GM12891 (cell line): Measurements from ENCODE around the gene ZNF708.
"Not testable (repeated sequence)": the region's sequence is repeated elsewhere in the genome, so short reads cannot be mapped to it uniquely, and the experiment has no call there.

Experiments
- DNase-seq: peaks from one replicate; pipeline ENCODE4 v3.0.0; 2011; ENCODE audit warnings: low spot score; ENCODE audit not compliant: insufficient read length
- FAIRE-seq: peaks from 2 replicates; lab custom pipeline; 2011; peaks lifted over from hg19 to GRCh38; lab: Jason Lieb, UNC
- PAX5 ChIP-seq: IDR thresholded peaks from 2 replicates; pipeline ENCODE4 v1.6.1; 2011; ENCODE audit warnings: low read length, moderate library complexity, mild to moderate bottlenecking; ENCODE audit not compliant: insufficient read depth, severe bottlenecking
- POLR2A ChIP-seq: IDR thresholded peaks from 2 replicates; pipeline ENCODE4 v1.6.1; 2011; ENCODE audit warnings: low read depth, low read length, control low read depth
- POLR2AphosphoS5 ChIP-seq: IDR thresholded peaks from 2 replicates; pipeline ENCODE4 v1.6.1; 2011; ENCODE audit warnings: low read depth, low read length, control low read depth
- POU2F2 ChIP-seq: IDR thresholded peaks from 2 replicates; pipeline ENCODE4 v1.6.1; 2011; ENCODE audit warnings: low read depth, mild to moderate bottlenecking, control low read depth, low read length, moderate library complexity
- SPI1 ChIP-seq: IDR thresholded peaks from 2 replicates; pipeline ENCODE4 v1.6.1; 2011; ENCODE audit warnings: low read depth, low read length, control low read depth
- TAF1 ChIP-seq: IDR thresholded peaks from 2 replicates; pipeline ENCODE4 v1.6.1; 2011; ENCODE audit warnings: low read depth, low read length, control low read depth

Gene ZNF708

DNA sequence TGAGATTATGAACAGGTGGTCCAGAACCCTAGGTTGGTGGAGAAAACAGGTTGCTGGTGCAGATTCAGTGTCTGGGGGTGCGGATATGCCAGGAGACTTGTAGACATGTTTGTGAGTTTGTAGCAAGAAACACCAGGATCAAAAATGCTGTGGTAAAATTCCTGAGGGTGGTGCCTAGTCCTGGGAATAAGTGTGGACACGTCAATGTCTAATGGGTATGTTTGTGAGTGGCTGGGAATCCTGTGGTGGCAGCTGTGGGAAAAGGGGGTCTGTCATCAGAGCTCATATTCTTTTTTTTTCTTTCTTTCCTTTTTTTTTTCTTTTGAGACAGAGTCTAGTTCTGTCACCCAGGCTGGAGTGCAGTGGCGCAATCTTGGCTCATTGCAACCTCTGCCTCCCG is 7.2 kb downstream of the ZNF708 start:
- no peak for TF ChIP-seq POLR2A
- no peak for TF ChIP-seq SPI1
- TF ChIP-seq POLR2AphosphoS5: no peak
- DNase-seq (no peak), FAIRE-seq (no peak)

DNA sequence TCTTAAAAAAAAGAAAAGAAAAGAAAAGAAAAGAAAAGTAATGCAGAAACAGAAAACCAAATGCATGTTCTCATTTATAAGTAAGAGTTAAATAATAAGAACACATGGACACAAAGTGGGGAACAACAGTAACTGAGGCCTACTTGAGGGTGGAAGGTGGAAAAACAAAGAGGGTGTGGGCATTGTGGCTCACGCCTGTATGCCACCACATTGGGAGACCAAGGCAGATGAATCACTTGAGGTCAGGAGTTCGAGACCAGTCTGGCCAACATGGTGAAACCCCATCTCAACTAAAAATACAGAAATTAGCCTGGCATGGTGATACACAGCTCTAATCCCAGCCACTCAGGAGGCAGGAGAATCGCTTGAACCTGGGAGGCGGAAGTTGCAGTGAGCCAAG is 8.1 kb downstream of the ZNF708 start:
- FAIRE-seq (no peak), DNase-seq (no peak)
- TF ChIP-seq SPI1: no peak
- TF ChIP-seq PAX5: no peak
- TF ChIP-seq TAF1: no peak
- TF ChIP-seq POU2F2: no peak
- TF ChIP-seq POLR2AphosphoS5: no peak
- no peak for TF ChIP-seq POLR2A

DNA sequence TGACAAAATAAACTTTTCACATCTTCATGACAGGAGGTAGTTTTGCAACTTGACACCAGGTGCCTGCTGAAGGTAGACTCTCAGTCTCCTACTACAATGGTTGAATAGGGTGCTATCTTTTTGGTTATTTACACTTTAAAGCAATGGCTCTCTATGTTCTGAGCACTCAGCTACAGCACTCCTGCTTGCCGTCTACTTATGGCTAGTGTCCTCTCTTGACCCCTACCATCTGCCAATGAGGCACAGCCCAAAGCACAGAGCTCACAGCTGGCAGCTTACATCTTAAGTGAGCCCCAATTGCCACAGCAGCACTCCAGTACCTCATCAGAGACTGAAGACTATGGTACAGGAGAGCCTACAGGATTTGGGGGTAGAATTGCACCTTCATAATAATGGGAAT is 11.4 kb downstream of the ZNF708 start:
- FAIRE-seq (no peak), DNase-seq (no peak)
- TF ChIP-seq PAX5: no peak
- TF ChIP-seq TAF1: no peak
- no peak for TF ChIP-seq POLR2A
- no peak for TF ChIP-seq SPI1

DNA sequence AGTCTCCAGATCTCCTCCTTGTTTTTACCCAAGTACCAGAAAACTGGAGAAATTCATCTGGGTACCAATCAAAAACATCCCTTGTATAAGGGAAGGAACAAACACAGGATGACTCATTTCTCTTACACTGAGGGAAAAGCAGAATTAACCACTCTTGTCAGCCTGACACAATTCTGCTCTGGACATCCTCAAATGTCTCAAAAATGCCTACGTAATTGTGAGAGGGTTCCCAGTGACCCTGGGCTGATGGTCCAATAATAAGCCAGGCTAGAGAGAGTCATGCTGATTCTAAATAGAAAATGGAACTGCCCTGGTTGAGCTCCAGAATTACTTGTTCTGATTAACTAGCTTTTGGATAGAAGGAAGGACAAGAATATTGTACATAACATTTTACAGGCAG is 14.5 kb downstream of the ZNF708 start:
- FAIRE-seq: no peak
- TF ChIP-seq PAX5: no peak
- TF ChIP-seq POLR2AphosphoS5: no peak
- no peak for TF ChIP-seq POU2F2
- TF ChIP-seq POLR2A: no peak
- TF ChIP-seq SPI1: no peak
- TF ChIP-seq TAF1: no peak

DNA sequence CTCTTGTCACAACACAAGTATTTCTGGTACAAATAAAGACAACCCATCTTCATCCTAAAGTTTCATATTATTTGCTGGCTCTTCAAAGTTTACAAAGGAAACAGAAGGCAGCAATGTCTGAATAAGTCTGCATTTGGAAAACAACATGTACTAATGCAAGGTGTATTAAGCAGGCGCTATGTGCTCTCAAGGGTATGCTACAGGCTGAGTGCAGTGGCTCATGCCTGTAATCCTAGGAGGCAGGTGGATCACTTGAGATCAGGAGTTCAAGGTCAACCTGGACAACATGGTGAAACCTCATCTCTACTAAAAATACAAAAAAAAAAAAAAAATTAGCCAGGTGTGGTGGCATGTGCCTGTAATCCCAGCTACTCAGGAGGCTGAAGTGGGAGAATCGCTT is 16.4 kb downstream of the ZNF708 start:
- not testable (repeated sequence) for FAIRE-seq, DNase-seq

More for the DNA sequence above, 14.5 kb downstream of the ZNF708 start:
- DNase-seq: no peak

DNA sequence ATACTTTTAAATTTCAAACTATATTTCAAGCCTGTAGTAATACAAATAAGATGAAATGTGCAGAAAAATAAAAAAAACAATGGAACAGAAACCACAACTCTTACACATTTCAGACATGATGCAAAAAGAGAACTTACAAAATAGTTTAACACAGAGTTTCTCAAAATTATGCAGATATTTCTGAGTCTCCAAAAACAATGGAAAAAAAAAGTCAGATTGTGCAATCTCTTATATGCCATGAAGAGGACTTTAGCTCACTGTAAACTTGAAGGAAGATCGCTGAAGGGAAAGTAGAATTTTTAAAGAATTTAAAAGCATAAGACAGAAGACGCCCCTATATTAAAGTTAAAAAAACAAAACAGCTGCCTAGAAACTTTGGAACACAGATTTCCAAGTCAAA is 20.4 kb downstream of the ZNF708 start:
- DNase-seq: no peak
- TF ChIP-seq SPI1 (no peak), POU2F2 (no peak), TAF1 (no peak), PAX5 (no peak), POLR2A (no peak)
- no peak for FAIRE-seq

DNA sequence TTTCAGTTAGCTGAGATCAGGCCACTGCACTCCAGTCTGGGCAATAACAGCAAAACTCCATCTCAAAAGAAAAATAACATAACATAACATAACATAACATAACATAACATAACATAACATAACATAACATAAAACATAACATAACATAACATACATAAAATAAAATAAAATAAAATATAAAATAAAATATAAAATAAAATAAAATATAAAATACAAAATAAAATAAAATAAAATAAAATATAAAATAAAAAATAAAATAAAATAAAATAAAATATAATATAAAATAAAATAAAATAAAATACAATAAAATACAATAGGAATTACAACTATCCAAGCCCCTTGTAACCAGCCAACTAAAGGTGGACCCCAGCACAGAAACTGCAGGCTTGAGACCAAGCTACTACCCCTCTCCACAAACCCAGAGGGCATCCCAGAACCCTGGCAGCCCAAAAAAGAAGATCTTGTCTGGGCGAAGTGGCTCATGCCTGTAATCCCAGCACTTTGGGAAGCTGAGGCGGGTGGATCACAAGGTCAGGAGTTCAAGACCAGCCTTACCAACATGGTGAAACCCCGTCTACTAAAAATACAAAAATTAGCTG is 22.2 kb downstream of the ZNF708 start:
- not testable (repeated sequence) for DNase-seq, FAIRE-seq

DNA sequence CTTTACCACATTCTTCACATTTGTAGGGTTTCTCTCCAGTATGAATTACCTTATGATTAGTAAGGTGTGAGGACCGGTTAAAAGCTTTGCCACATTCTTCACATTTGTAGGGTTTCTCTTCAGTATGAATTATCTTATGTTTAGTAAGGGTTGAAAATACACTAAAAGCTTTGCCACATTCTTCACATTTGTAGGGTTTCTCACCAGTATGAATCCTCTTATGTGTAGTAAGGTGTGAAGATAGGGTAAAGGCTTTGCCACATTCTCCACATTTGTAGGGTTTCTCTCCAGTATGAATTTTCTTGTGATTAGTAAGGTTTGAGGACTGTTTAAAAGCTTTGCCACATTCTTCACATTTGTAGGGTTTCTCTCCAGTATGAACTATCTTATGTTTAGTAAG is 35.4 kb downstream of the ZNF708 start:
- FAIRE-seq, DNase-seq: not testable (repeated sequence)

DNA sequence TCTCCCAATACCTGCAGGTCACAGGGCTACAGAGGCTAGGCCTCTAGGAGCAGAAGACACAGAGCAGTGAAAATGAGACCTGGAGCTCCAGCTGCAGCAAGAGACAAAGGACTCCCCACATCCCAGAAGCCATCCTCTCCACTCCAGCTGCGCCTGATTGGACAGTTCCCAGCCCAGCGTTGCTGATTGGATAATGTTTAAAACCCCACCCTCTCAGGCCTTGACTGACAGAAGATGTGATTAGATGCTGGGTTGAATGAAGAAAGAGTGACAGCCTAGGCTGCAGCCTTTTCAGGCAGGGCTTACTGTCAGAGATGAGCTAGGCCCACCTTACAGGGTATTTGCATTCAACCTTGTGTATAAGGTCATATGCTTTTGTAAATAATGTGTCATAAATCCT is 59.4 kb downstream of the ZNF708 start:
- no peak for DNase-seq
- no peak for FAIRE-seq
- TF ChIP-seq POU2F2 (no peak), PAX5 (no peak), SPI1 (no peak), POLR2A (no peak), TAF1 (no peak), POLR2AphosphoS5 (no peak)

DNA sequence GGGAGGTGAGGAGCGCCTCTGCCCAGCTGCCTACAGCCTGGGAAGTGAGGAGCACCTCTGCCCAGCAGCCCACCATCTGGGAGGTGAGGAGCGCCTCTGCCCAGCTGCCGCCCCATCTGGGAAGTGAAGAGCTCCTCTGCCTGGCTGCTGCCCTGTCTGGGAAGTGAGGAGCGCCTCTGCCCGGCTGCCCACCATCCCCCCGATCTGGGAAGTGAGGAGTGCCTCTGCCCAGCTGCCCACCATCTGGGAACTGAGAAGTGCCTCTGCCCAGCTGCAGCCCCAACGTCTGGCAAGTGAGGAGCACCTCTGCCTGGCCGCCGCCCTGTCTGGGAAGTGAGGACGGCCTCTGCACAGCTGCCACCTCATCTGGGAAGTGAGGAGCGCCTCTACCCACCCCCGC is 64.3 kb downstream of the ZNF708 start:
- DNase-seq (no peak), FAIRE-seq (no peak)
- TF ChIP-seq SPI1: no peak
- no peak for TF ChIP-seq TAF1
- no peak for TF ChIP-seq POU2F2
- TF ChIP-seq POLR2AphosphoS5: no peak
- TF ChIP-seq PAX5: no peak
- TF ChIP-seq POLR2A: no peak

DNA sequence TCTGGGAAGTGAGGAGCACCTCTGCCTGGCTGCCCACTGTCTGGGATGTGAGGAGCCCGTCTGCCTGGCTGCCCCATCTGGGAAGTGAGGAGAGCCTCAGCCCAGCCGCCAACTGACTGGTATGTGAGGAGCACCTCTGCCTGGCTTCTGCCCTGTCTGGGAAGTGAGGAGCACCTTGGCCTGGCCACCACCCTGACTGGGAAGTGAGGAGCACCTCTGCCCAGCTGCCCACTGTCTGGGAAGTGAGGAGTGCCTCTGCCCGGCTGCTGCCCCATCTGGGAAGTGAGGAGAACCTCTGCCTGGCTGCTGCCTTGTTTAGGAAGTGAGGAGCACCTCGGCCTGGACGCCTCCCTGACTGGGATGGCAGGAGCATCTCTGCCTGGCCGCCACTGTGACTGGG is 64.8 kb downstream of the ZNF708 start:
- no peak for TF ChIP-seq POLR2AphosphoS5
- no peak for DNase-seq
- no peak for FAIRE-seq

DNA sequence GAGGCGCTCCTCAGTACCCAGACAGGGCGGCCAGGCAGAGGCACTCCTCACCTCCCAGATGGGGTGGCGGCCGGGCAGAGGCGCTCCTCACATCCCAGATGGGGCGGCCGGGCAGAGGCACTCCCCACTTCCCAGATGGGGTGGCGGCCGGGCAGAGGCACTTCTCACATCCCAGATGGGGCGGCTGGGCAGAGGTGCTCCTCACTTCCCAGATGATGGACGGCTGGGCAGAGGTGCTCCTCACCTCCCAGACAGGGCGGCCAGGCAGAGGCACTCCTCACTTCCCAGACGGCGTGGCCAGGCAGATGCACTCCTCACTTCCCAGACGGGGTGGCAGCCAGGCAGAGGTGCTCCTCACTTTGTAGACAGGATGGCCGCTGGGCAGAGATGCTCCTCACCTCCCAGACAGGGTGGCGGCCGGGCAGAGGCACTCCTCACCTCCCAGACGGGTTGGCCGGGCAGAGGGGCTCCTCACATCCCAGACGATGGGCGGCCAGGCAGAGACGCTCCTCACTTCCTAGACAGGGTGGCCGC is 68.3 kb downstream of the ZNF708 start:
- FAIRE-seq: not testable (repeated sequence)

More for the DNA sequence above, 68.3 kb downstream of the ZNF708 start:
- DNase-seq: not testable (repeated sequence)
